Panc1 (cell line): ENCODE data around the gene ABCD3. TPM values are rescaled to one million over a fixed set of nuclear protein-coding genes. Genes with fewer than 3 reads are reported as not detected.
"Not testable (repeated sequence)": the region's sequence is repeated elsewhere in the genome, so short reads cannot be mapped to it uniquely, and the experiment has no call there.

Experiments used
- ATAC-seq: fragments of 200-7000 bp; cut with Tn5 transposase; 2 replicates; pipeline ENCODE4 v1.9.1; 2020; ENCODE audit warnings: mild to moderate bottlenecking, moderate library complexity
- Bru-seq: library from RNA; stranded (reverse); fragments of 400-500 nt; gene quantifications from one replicate; lab custom pipeline; 2021; lab: Mats Ljungman, UMichigan
- BruChase-seq, 2 experiments: library from RNA; stranded (reverse); fragments of 400-500 nt; gene quantifications; one replicate each; lab custom pipeline; 2021; lab: Mats Ljungman, UMichigan
- BruUV-seq: library from RNA; stranded (reverse); fragments of 400-500 nt; replicated peaks from 2 replicates; lab custom pipeline; 2021; lab: Mats Ljungman, UMichigan
- CTCF ChIA-PET: fragments of 300-600 bp; sonication (Branson Sonifier 250); formaldehyde crosslinking; loops from one replicate; lab custom pipeline; 2022; ENCODE audit warnings: antibody characterized with exemption; lab: Charles Lee
- POLR2A ChIA-PET: fragments of 300-600 bp; sonication (Branson Sonifier 250); formaldehyde crosslinking; loops from one replicate; lab custom pipeline; 2022; ENCODE audit warnings: antibody characterized with exemption; lab: Charles Lee
- DNase-seq: peaks from one replicate; pipeline ENCODE4 v3.0.0-alpha.2; 2010; ENCODE audit warnings: low read depth, low spot score
- H3K27ac ChIP-seq: 2 replicates; pipeline ENCODE4 v1.5.1; 2011; ENCODE audit warnings: mild to moderate bottlenecking, low read length, inconsistent platforms
- H3K27me3 ChIP-seq: fragments of 200-500 bp; sonication (Bioruptor generic); 2 replicates; pipeline ENCODE4 v1.6.0; 2014; ENCODE audit warnings: low read length, inconsistent platforms; ENCODE audit not compliant: control insufficient read depth, insufficient read depth
- H3K36me3 ChIP-seq: fragments of 200-500 bp; sonication (Bioruptor generic); 2 replicates; pipeline ENCODE4 v1.5.1; 2014; ENCODE audit warnings: inconsistent platforms, mild to moderate bottlenecking, low read length, moderate library complexity; ENCODE audit not compliant: control insufficient read depth, insufficient read depth
- H3K4me1 ChIP-seq: 2 replicates; pipeline ENCODE4 v1.5.1; 2011; ENCODE audit warnings: inconsistent platforms, mild to moderate bottlenecking, low read length, moderate library complexity; ENCODE audit not compliant: control insufficient read depth, insufficient read depth
- H3K4me3 ChIP-seq, 2 experiments: 2 replicates each; pipeline ENCODE4 v1.5.1; 2011 to 2012; ENCODE audit warnings: low read depth in 2 of 2, low read length in 2 of 2, mild to moderate bottlenecking in 2 of 2, inconsistent platforms in 1 of 2, moderate library complexity in 1 of 2
- H3K9me3 ChIP-seq: fragments of 200-500 bp; sonication (Bioruptor generic); 2 replicates; pipeline ENCODE4 v1.5.1; 2014; ENCODE audit warnings: low read depth, mild to moderate bottlenecking, inconsistent platforms, low read length, moderate library complexity; ENCODE audit not compliant: control insufficient read depth, insufficient read depth
- POLR2AphosphoS5 ChIP-seq: IDR thresholded peaks from 2 replicates; pipeline ENCODE4 v1.6.1; 2012; ENCODE audit warnings: mild to moderate bottlenecking, low read depth, low read length, moderate library complexity
- SIN3A ChIP-seq: IDR thresholded peaks from 2 replicates; pipeline ENCODE4 v1.6.1; 2012; ENCODE audit warnings: low read depth, mild to moderate bottlenecking, low read length, moderate library complexity, borderline replicate concordance; ENCODE audit not compliant: insufficient read depth
- in situ Hi-C: cut with HindIII; loops from 2 replicates; pipeline ENCODE4 v1.10.0; 2016; ENCODE audit warnings: low sequenced_read_pairs, low pct_unique_long_range_greater_than_20kb
- intact Hi-C: fragments of 100-400 bp; cut with micrococcal nuclease; formaldehyde crosslinking; loops from one replicate; pipeline ENCODE4 v1.10.0; 2022; ENCODE audit not compliant: unreplicated experiment
- long read RNA-seq: library from polyadenylated mRNA; unstranded; transcript quantifications from one replicate; pipeline ENCODE4 v2.0.0, GENCODE V29; 2021; ENCODE audit not compliant: unreplicated experiment
- polyA plus RNA-seq: library from polyadenylated mRNA; unstranded; fragments of >200 nt; gene quantifications from one replicate; pipeline ENCODE4 v1.2.1, GENCODE V29; 2012; ENCODE audit warnings: missing spikeins; ENCODE audit not compliant: insufficient read length
- total RNA-seq: library from RNA; stranded (reverse); gene quantifications from one replicate; pipeline ENCODE4 v1.2.1, GENCODE V29; 2021; ENCODE audit not compliant: unreplicated experiment
- TF ChIP-seq, protein P1 (sequence below), 2 experiments: IDR thresholded peaks; 2 replicates each; pipeline ENCODE4 v1.6.1; 2011 to 2012; ENCODE audit warnings: low read depth in 2 of 2, control low read depth in 1 of 2, low read length in 1 of 2, mild to moderate bottlenecking in 1 of 2, moderate library complexity in 1 of 2; ENCODE audit not compliant: insufficient read depth in 1 of 2

The ABCD3 gene
- total RNA-seq (40.5 TPM), Bru-seq, nascent RNA (percentile 82 among the genes with signal in this experiment), BruChase-seq, experiment 1, labeled RNA remaining after a 2-hour chase (percentile 74 among the genes with signal in this experiment), BruChase-seq, experiment 2, labeled RNA remaining after a 6-hour chase (percentile 81 among the genes with signal in this experiment)
- 16.4 TPM for polyA plus RNA-seq
- long read RNA-seq, transcript ABCD3-202 (23 exons, 3,538 nt) = major isoform, 64 of 99 reads
- long read RNA-seq, partial matches to known transcripts = 3 of 99 reads
- long read RNA-seq, other reads (novel, unspliced or antisense) = 30 of 99 reads

DNA sequence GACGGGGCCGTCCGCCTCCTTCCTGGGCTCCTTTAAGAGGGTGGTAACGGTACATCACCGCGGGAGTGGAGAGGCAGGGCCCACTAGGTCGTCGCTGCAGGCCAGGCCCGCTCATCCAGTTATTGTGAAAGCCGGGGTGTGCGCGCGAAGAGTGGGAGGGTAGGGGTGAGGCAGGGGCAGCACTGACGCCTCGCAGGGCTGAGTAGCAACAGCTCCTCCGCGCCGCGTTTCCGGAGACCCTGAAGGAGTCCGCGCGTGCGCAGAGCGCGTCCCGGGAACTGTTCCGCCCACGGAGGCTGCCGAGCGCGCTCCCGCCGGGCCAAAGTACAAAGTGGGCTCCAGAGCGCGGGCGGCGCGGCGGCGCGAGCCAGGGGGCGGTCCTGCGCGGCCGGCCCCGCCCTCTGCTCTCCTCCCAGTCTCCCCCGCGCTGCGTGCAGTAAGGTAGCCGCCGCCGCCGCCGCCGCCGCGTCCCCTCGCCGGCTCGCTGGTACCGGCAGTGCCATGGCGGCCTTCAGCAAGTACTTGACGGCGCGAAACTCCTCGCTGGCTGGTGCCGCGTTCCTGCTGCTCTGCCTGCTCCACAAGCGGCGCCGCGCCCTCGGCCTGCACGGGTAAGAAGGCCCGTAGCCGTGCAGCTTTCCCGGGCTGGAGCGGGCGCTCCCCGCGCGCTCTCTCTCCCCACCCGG lies at the start of gene ABCD3:
ABCD3 (plus strand) TSS at position 412 of the 686 bp plus-strand sequence; CDS start at position 502, 90 bp downstream.
- in situ Hi-C loops = no loop called here
- POLR2A ChIA-PET = interaction anchor here (0.6 kb wide), 1 partner anchor 93 kb away, joined by 4 read pairs; no protein-coding TSS in a partner anchor
- peak; percentile 67 for DNase-seq
- Histone ChIP-seq H3K4me3 (peak within 1 kb of the TSS; percentile 81 to 91), H3K4me1 (peaks cover 32% of the 10 kb centered on the region), H3K27me3 (no peaks in the 10 kb centered on the region), H3K9me3 (no peaks in the 10 kb centered on the region), H3K27ac (peak within 1 kb of the TSS; percentile 94), H3K36me3 (no peaks in the 10 kb centered on the region)
- intact Hi-C loops = no loop called here
- ATAC-seq = peak; percentile 96
- CTCF ChIA-PET = no interaction called here
- no TSS peak for BruUV-seq
- peak; percentile 76 for TF ChIP-seq POLR2AphosphoS5
- TF ChIP-seq, protein P1, sequence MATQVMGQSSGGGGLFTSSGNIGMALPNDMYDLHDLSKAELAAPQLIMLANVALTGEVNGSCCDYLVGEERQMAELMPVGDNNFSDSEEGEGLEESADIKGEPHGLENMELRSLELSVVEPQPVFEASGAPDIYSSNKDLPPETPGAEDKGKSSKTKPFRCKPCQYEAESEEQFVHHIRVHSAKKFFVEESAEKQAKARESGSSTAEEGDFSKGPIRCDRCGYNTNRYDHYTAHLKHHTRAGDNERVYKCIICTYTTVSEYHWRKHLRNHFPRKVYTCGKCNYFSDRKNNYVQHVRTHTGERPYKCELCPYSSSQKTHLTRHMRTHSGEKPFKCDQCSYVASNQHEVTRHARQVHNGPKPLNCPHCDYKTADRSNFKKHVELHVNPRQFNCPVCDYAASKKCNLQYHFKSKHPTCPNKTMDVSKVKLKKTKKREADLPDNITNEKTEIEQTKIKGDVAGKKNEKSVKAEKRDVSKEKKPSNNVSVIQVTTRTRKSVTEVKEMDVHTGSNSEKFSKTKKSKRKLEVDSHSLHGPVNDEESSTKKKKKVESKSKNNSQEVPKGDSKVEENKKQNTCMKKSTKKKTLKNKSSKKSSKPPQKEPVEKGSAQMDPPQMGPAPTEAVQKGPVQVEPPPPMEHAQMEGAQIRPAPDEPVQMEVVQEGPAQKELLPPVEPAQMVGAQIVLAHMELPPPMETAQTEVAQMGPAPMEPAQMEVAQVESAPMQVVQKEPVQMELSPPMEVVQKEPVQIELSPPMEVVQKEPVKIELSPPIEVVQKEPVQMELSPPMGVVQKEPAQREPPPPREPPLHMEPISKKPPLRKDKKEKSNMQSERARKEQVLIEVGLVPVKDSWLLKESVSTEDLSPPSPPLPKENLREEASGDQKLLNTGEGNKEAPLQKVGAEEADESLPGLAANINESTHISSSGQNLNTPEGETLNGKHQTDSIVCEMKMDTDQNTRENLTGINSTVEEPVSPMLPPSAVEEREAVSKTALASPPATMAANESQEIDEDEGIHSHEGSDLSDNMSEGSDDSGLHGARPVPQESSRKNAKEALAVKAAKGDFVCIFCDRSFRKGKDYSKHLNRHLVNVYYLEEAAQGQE (IDR thresholded peaks at IDR 0.05; ENCODE audit: insufficient read depth in 1 of 2, low read depth in 2 of 2, low read length in 1 of 2) = no peak
- 0 out of 2 replicates have a peak, but pooled peaks have one; percentile 38 for TF ChIP-seq SIN3A

DNA sequence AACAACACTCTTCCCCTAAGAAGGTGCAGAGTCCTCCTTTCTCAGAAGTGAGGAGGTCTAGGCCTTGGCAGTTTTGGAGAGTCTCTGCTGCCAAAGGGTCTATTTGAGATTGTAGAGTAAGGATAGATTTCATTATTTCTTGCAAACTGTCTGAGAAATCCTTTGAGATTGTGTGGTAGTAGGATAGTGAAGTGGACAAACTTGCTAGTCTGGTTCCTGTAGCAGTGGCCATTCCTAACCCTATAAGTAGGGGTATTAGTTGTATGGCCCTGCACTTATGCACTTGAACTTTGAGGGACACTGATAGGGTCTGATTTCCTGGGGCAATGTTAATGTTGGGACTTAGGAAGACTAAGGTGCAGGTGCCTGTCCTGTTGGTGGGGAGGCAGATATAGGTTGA lies 45.4 kb upstream of the ABCD3 start:
- H3K4me3 ChIP-seq, intact Hi-C loops, BruUV-seq, in situ Hi-C loops, ATAC-seq, H3K27me3 ChIP-seq, H3K27ac ChIP-seq, DNase-seq, H3K4me1 ChIP-seq, CTCF ChIA-PET, H3K9me3 ChIP-seq, POLR2A ChIA-PET, H3K36me3 ChIP-seq: not testable (repeated sequence)

GRCh38 chr1:94373311-94373710 lies 44.9 kb upstream of the ABCD3 start:
- H3K4me1 ChIP-seq, H3K4me3 ChIP-seq, H3K36me3 ChIP-seq, BruUV-seq, POLR2A ChIA-PET, in situ Hi-C loops, ATAC-seq, H3K27ac ChIP-seq, H3K27me3 ChIP-seq, H3K9me3 ChIP-seq, CTCF ChIA-PET, intact Hi-C loops, DNase-seq: not testable (repeated sequence)

DNA sequence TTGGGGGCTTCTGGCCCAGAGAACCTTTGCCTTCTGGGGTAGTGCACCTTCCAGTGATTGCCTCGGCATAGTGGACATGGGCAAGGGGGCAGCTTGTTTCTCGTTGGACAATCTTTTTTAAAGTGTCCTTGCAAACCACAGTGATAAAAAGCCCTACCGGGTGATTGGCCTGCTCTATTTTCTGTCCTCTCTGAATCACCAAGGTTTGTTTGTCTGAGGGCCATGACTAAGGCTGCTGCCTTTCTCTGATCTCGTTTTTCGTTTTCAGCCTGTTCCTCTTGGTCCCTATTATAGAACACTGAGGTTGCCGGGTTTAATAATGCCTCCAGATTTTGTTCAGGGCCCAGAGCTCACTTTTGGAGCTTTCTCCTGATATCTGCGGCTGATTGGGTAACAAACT lies 42.5 kb upstream of the ABCD3 start:
- in situ Hi-C loops, H3K4me1 ChIP-seq, H3K4me3 ChIP-seq, intact Hi-C loops, H3K9me3 ChIP-seq, H3K27me3 ChIP-seq, DNase-seq, ATAC-seq, H3K36me3 ChIP-seq, CTCF ChIA-PET, H3K27ac ChIP-seq, BruUV-seq: not testable (repeated sequence)
- POLR2A ChIA-PET = interaction anchor here (0.6 kb wide), 1 partner anchor 141 kb away, joined by 3 read pairs; no protein-coding TSS in a partner anchor

GRCh38 chr1:94378493-94378892 lies 39.7 kb upstream of the ABCD3 start:
- H3K4me1 ChIP-seq, H3K4me3 ChIP-seq, DNase-seq, H3K9me3 ChIP-seq, H3K27me3 ChIP-seq, H3K36me3 ChIP-seq, in situ Hi-C loops, BruUV-seq, POLR2A ChIA-PET, ATAC-seq, H3K27ac ChIP-seq, intact Hi-C loops: not testable (repeated sequence)
- CTCF ChIA-PET = interaction anchor here (0.9 kb wide), 1 partner anchor 42 kb away, joined by 3 read pairs; no protein-coding TSS in a partner anchor
